ENCODE measurements around the gene DNLZ.
"Not testable (repeated sequence)": the region's sequence is repeated elsewhere in the genome, so short reads cannot be mapped to it uniquely, and the experiment has no call there.

DNLZ gene

GRCh38 chr9:136363106-136363948 lies at the start of gene DNLZ:
Gene DNLZ (minus strand): TSS chr9:136363744. CDS start chr9:136363714, 30 bp downstream.
- DNase-seq (ENCODE audit: low read depth in 2 of 2), result peak; percentile 97 to 99

- DNase-seq (ENCODE audit: low read depth in 2 of 2), result no peak
Observed at GRCh38 chr9:136412962-136413361, 49.4 kb upstream of the DNLZ start.

- DNase-seq (ENCODE audit: low read depth in 2 of 2), result no peak
Observed at GRCh38 chr9:136411378-136411777, 47.8 kb upstream of the DNLZ start.

- DNase-seq (ENCODE audit: low read depth in 2 of 2), result peak; percentile 97 to 98
Observed at GRCh38 chr9:136410500-136411287, 47.1 kb upstream of the DNLZ start, which contains the start of the genes ENTR1 and PMPCA. Gene ENTR1 (minus strand): TSS chr9:136410614. CDS start chr9:136410397, 217 bp downstream. Gene PMPCA (plus strand): TSS chr9:136410658. CDS start chr9:136410669, 11 bp downstream.

- DNase-seq (ENCODE audit: low read depth in 2 of 2), result no peak
Observed at GRCh38 chr9:136409557-136410455, 46.3 kb upstream of the DNLZ start.

- no peak for DNase-seq (ENCODE audit: low read depth in 2 of 2)
Observed at GRCh38 chr9:136407911-136408310, 44.4 kb upstream of the DNLZ start.

GRCh38 chr9:136407061-136407460 lies 43.5 kb upstream of the DNLZ start:
- not testable (repeated sequence) for DNase-seq (ENCODE audit: low read depth in 2 of 2)

GRCh38 chr9:136405904-136406303 lies 42.4 kb upstream of the DNLZ start:
- not testable (repeated sequence) for DNase-seq (ENCODE audit: low read depth in 2 of 2)

- DNase-seq (ENCODE audit: low read depth in 2 of 2), result no peak
Observed at GRCh38 chr9:136405481-136405880, 41.9 kb upstream of the DNLZ start.

- no peak for DNase-seq (ENCODE audit: low read depth in 2 of 2)
Observed at GRCh38 chr9:136404801-136405136, 41.2 kb upstream of the DNLZ start.

- peak in 1 of 2 donors; percentile 44 for DNase-seq (ENCODE audit: low read depth in 2 of 2)
Observed at GRCh38 chr9:136403915-136404800, 40.6 kb upstream of the DNLZ start.

- peak in 1 of 2 donors; percentile 68 for DNase-seq (ENCODE audit: low read depth in 2 of 2)
Observed at GRCh38 chr9:136403538-136403914, 40.0 kb upstream of the DNLZ start.

GRCh38 chr9:136402067-136402466 lies 38.5 kb upstream of the DNLZ start:
- DNase-seq (ENCODE audit: low read depth in 2 of 2), result no peak

- no peak for DNase-seq (ENCODE audit: low read depth in 2 of 2)
Observed at GRCh38 chr9:136401173-136401922, 37.8 kb upstream of the DNLZ start.

GRCh38 chr9:136400038-136400834 lies 36.7 kb upstream of the DNLZ start, which contains the start of gene SNAPC4:
Gene SNAPC4 (minus strand): TSS chr9:136400170. CDS start chr9:136398428, 1,742 bp downstream.
- peak; percentile 82 for DNase-seq (ENCODE audit: low read depth in 2 of 2)

GRCh38 chr9:136399176-136400037 lies 35.9 kb upstream of the DNLZ start:
- DNase-seq (ENCODE audit: low read depth in 2 of 2), result no peak

- DNase-seq (ENCODE audit: low read depth in 2 of 2), result no peak
Observed at GRCh38 chr9:136398286-136398685, 34.7 kb upstream of the DNLZ start.

GRCh38 chr9:136397643-136398042 lies 34.1 kb upstream of the DNLZ start:
- no peak for DNase-seq (ENCODE audit: low read depth in 2 of 2)
